Activated B cell treated with CpG ODN at 0.5 μM for 24 hours (primary cell): ENCODE results near the gene MED9. TPM values are rescaled to one million over a fixed set of nuclear protein-coding genes. Genes with fewer than 3 reads are reported as not detected.

Experiments
- total RNA-seq: library from RNA; stranded (reverse); gene quantifications from 2 replicates; pipeline ENCODE4 v1.2.3, GENCODE V29; 2022

The MED9 gene
- total RNA-seq, 1 donor from 2014 or later = 20.1 TPM

Other genes starting within 250 kb of the MED9 start
- gene FLCN, start 239.8 kb upstream of the MED9 start, total RNA-seq = 54.5 and 62.3 TPM in 2 replicates
- 71.6 and 73.7 TPM in 2 replicates for gene COPS3, start 195.8 kb upstream of the MED9 start, total RNA-seq
- gene NT5M, start 173.6 kb upstream of the MED9 start, total RNA-seq = 0.71 and 0.93 TPM in 2 replicates
- gene RASD1, start 19.4 kb downstream of the MED9 start, total RNA-seq = 0.86 and 1.0 TPM in 2 replicates
- gene PEMT, start 114.7 kb downstream of the MED9 start, total RNA-seq = 11.4 and 12.2 TPM in 2 replicates
- gene RAI1, start 204.5 kb downstream of the MED9 start, total RNA-seq = 26.7 and 31.2 TPM in 2 replicates